ENCODE results near the gene HELLS. TPM values are rescaled to one million over a fixed set of nuclear protein-coding genes. Genes with fewer than 3 reads are reported as not detected.
A peak's percentile ranks its signal among the peaks of the same experiment; 100 is the strongest.

The HELLS gene
- total RNA-seq, 1 experiment from 2014 or later: 291 TPM

DNA sequence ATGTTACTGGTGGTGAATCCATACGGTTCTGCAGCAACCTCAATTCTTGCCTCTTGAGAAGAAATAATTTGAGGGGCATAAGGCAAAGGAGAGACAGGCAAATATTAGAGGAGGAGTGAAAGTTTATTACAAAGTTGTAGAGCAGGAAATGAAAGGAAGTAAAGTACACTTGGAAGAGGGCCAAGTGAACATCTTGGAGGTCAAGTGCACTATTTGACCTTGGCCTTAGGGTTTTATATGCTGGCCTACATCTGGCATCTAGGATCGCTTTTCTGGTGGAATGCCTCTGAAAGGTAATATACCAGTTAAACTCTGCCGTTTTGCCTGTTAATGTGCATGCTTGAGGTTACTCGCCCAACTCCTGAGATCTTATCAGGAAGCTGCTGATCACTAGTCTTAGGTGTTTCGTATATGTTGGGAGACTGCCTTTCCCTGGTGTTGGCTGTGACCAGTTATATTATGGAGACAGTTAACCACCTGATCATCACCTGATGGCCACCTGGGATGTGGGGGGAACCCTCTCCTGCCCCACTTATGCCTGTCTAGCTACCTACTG is 71.9 kb downstream of the HELLS start:
- Histone ChIP-seq H4K8ac (replicated peaks; ENCODE audit: insufficient read length, low read depth, low read length) (no peak overlapping the region), H4K91ac (ENCODE audit: insufficient read length, low read depth, low read length) (no peak overlapping the region), H3K9ac (ENCODE audit: extremely low read depth, insufficient read length, low read length) (no peak overlapping the region), H2AK5ac (ENCODE audit: insufficient read length, low read length) (no peak overlapping the region), H3K23me2 (ENCODE audit: insufficient read length, low read depth, low read length, poor library complexity, severe bottlenecking) (no peaks in the 10 kb centered on the region), H3K56ac (ENCODE audit: insufficient read length, low read depth, low read length) (no peak overlapping the region), H3K18ac (ENCODE audit: insufficient read length, low read depth, low read length) (no peak overlapping the region), H3K4me1 (ENCODE audit: insufficient read depth, low read length) (no peaks in the 10 kb centered on the region; the same call in 1 of the 2 replicates), H3K4ac (ENCODE audit: low read depth, low read length) (no peak overlapping the region), H3K4me2 (ENCODE audit: insufficient read depth, insufficient read length, low read length) (no peak overlapping the region), H3K79me2 (ENCODE audit: insufficient read depth, low read length) (no peaks in the 10 kb centered on the region), H3K14ac (ENCODE audit: insufficient read depth, low read length) (no peak overlapping the region), H4K5ac (ENCODE audit: insufficient read length, low read depth, low read length) (no peak overlapping the region), H2BK20ac (ENCODE audit: low read depth, low read length, poor library complexity, severe bottlenecking) (no peak overlapping the region), H3T11ph (ENCODE audit: low read length) (no peak overlapping the region), H3K27ac (ENCODE audit: insufficient read length, low read depth, low read length) (no peak overlapping the region), H2BK15ac (ENCODE audit: low read depth, low read length) (no peak overlapping the region), H4K20me1 (ENCODE audit: control insufficient read depth, insufficient read depth, insufficient read length) (no peaks in the 10 kb centered on the region), H3K79me1 (ENCODE audit: insufficient read depth, low read depth, low read length, poor library complexity, severe bottlenecking) (no peaks in the 10 kb centered on the region), H3K23ac (ENCODE audit: insufficient read length, low read depth, low read length) (no peak overlapping the region), H2BK120ac (ENCODE audit: low read depth, low read length, poor library complexity, severe bottlenecking) (no peak overlapping the region), H3K9me3 (ENCODE audit: control insufficient read depth, low read depth, low read length) (no peaks in the 10 kb centered on the region), H2AFZ (ENCODE audit: low read length) (no peak overlapping the region), H2BK5ac (ENCODE audit: insufficient read length, low read length) (no peak overlapping the region), H2BK12ac (ENCODE audit: insufficient read length, low read depth, low read length) (no peak overlapping the region), H3K27me3 (ENCODE audit: insufficient read depth, low read length) (no peaks in the 10 kb centered on the region)
- Mint-ChIP-seq H3K27ac (peak overlapping the region in 2 of 3 experiments; percentile 44 to 50; a peak in 2 of 7 replicates), H3K4me3 (no peak overlapping the region), H3K27me3 (ENCODE audit: low read depth) (no peaks in the 10 kb centered on the region), H3K4me1 (peaks cover 17 to 18% of the 10 kb centered on the region in 2 experiments), H3K9me3 (no peaks in the 10 kb centered on the region; a peak in 1 of 5 replicates), H3K36me3 (ENCODE audit: insufficient read depth in 1 of 3, low read depth in 3 of 3) (peaks cover 14 to 39% (median 30%) of the 10 kb centered on the region in 3 experiments)
- TF ChIP-seq, protein P1, sequence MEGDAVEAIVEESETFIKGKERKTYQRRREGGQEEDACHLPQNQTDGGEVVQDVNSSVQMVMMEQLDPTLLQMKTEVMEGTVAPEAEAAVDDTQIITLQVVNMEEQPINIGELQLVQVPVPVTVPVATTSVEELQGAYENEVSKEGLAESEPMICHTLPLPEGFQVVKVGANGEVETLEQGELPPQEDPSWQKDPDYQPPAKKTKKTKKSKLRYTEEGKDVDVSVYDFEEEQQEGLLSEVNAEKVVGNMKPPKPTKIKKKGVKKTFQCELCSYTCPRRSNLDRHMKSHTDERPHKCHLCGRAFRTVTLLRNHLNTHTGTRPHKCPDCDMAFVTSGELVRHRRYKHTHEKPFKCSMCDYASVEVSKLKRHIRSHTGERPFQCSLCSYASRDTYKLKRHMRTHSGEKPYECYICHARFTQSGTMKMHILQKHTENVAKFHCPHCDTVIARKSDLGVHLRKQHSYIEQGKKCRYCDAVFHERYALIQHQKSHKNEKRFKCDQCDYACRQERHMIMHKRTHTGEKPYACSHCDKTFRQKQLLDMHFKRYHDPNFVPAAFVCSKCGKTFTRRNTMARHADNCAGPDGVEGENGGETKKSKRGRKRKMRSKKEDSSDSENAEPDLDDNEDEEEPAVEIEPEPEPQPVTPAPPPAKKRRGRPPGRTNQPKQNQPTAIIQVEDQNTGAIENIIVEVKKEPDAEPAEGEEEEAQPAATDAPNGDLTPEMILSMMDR (conservative IDR thresholded peaks at IDR 0.05): no peak
- no CpG with 5 or more reads among the region's 5 CpGs for WGBS (ENCODE audit: extremely low coverage, insufficient read length, low lambda C conversion rate)
- no peak for DNase-seq

Data from H9 (cell line).